ENCODE data around the gene ZNF10. TPM values are rescaled to one million over a fixed set of nuclear protein-coding genes. Genes with fewer than 3 reads are reported as not detected.

Gene ZNF10
- total and polyA plus RNA-seq, 9 donors = 9.6 to 38.8 (median 21.4) TPM

DNA sequence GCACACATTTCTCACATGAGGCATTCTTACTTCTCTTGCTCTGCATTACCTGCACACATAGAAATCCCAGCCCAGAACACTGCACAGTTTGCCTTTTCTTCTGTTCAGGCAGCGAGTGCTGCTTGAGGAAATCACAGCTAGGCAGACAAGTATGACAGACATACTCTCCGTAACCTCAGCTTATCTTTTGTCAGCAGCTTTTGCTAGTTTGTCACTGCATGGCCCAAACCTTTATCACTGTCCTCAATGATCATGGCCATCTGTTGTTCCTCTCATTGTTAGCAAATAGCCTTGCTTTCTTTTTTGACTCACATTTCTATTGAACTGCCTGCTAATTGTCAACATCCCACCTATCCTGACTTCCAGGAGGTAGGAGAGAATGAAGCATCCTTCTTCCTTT, 5.3 kb downstream of the ZNF10 start:
- H3K27ac ChIP-seq = no peak overlapping the region
- peaks cover 0 to 63% of the 10 kb centered on the region in 2 donors for H3K9me3 ChIP-seq
- DNase-seq = no peak
- H3K4me1 ChIP-seq (ENCODE audit: insufficient read depth) = no peaks in the 10 kb centered on the region
- no peaks in the 10 kb centered on the region for H3K27me3 ChIP-seq
- no peak for TF ChIP-seq EP300 (IDR thresholded peaks at IDR 0.05)
- TF ChIP-seq, protein P1, sequence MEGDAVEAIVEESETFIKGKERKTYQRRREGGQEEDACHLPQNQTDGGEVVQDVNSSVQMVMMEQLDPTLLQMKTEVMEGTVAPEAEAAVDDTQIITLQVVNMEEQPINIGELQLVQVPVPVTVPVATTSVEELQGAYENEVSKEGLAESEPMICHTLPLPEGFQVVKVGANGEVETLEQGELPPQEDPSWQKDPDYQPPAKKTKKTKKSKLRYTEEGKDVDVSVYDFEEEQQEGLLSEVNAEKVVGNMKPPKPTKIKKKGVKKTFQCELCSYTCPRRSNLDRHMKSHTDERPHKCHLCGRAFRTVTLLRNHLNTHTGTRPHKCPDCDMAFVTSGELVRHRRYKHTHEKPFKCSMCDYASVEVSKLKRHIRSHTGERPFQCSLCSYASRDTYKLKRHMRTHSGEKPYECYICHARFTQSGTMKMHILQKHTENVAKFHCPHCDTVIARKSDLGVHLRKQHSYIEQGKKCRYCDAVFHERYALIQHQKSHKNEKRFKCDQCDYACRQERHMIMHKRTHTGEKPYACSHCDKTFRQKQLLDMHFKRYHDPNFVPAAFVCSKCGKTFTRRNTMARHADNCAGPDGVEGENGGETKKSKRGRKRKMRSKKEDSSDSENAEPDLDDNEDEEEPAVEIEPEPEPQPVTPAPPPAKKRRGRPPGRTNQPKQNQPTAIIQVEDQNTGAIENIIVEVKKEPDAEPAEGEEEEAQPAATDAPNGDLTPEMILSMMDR (IDR thresholded peaks at IDR 0.05) = no peak
- no peak for TF ChIP-seq POLR2A (IDR thresholded peaks at IDR 0.05)
- 96 to 97% (median 97%) methylated on average over 2 of the region's 2 CpGs for WGBS, 3 donors
- H3K4me3 ChIP-seq = no peak overlapping the region
- intact Hi-C loops (cut with DNase I) = no loop called here
- H3K36me3 ChIP-seq = no peaks in the 10 kb centered on the region

DNA sequence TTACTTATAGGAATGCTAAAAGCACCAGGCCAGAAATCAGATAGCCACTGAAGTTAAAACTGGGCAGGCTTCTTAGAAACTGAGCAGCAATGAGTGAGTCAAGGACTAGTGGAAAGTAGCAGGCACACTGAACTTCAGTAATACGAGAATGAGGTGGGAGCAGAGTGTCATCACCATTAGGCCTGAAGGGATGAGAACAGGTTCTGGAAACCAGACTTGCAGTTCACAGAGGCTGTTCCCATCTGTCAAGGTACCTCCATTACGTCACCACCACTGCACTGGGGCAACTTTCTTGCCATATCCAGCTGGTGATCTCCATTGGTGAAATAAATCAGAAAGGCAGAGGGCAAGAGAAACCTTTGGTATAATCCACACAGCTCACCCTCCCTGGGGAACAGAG, 15.6 kb downstream of the ZNF10 start:
- H3K36me3 ChIP-seq = peaks cover 3% of the 10 kb centered on the region
- TF ChIP-seq POLR2A (IDR thresholded peaks at IDR 0.05) (no peak), EP300 (IDR thresholded peaks at IDR 0.05) (no peak)
- TF ChIP-seq, protein P1 (IDR thresholded peaks at IDR 0.05) = no peak
- H3K4me1 ChIP-seq (ENCODE audit: insufficient read depth) = no peaks in the 10 kb centered on the region
- intact Hi-C loops (cut with DNase I) = no loop called here
- no peaks in the 10 kb centered on the region for H3K27me3 ChIP-seq
- H3K27ac ChIP-seq = no peak overlapping the region
- DNase-seq = no peak
- WGBS, 3 donors = 95 to 98% (median 98%) methylated on average over 2 of the region's 2 CpGs
- H3K9me3 ChIP-seq = peaks cover 2 to 55% of the 10 kb centered on the region in 2 donors
- no peak overlapping the region for H3K4me3 ChIP-seq

- Histone ChIP-seq H3K36me3 (peaks cover 3% of the 10 kb centered on the region), H3K4me1 (ENCODE audit: insufficient read depth) (no peaks in the 10 kb centered on the region), H3K27ac (no peak overlapping the region), H3K4me3 (no peak overlapping the region), H3K9me3 (peaks cover 15 to 71% of the 10 kb centered on the region in 2 donors), H3K27me3 (no peaks in the 10 kb centered on the region)
- WGBS, 3 donors = 93 to 99% (median 95%) methylated on average over 2 of the region's 2 CpGs
- no peak for DNase-seq
- TF ChIP-seq EP300 (IDR thresholded peaks at IDR 0.05) = no peak
- TF ChIP-seq, protein P1 (IDR thresholded peaks at IDR 0.05) = no peak
- no peak for TF ChIP-seq POLR2A (IDR thresholded peaks at IDR 0.05)
- intact Hi-C loops (cut with DNase I) = no loop called here
Observed at GRCh38 chr12:133156125-133156690, 25.8 kb downstream of the ZNF10 start.

GRCh38 chr12:133165776-133166175, 35.3 kb downstream of the ZNF10 start:
- no peak for DNase-seq
- Histone ChIP-seq H3K27me3 (no peaks in the 10 kb centered on the region), H3K4me1 (ENCODE audit: insufficient read depth) (no peaks in the 10 kb centered on the region), H3K36me3 (no peaks in the 10 kb centered on the region), H3K27ac (no peak overlapping the region), H3K9me3 (peaks cover 3 to 5% of the 10 kb centered on the region in 2 donors), H3K4me3 (no peak overlapping the region)
- intact Hi-C loops (cut with DNase I) = no loop called here
- WGBS, 3 donors = 85 to 94% (median 89%) methylated on average over 3 of the region's 3 CpGs
- TF ChIP-seq, protein P1 (IDR thresholded peaks at IDR 0.05) = no peak
- TF ChIP-seq EP300 (IDR thresholded peaks at IDR 0.05) (no peak), POLR2A (IDR thresholded peaks at IDR 0.05) (no peak)
